ENCODE measurements around the gene UBE2L3.
"Not testable (repeated sequence)": the region's sequence is repeated elsewhere in the genome, so short reads cannot be mapped to it uniquely, and the experiment has no call there.

The UBE2L3 gene
- total RNA-seq = 41.3 to 139 (median 82.1) reads per million in 3 experiments

- peak; percentile 81 for DNase-seq
Observed at GRCh38 chr22:21567456-21568346, at the start of gene UBE2L3. UBE2L3 (plus strand) TSS chr22:21567714; CDS start chr22:21567745, 31 bp downstream.

GRCh38 chr22:21526705-21527500 lies 40.6 kb upstream of the UBE2L3 start:
- DNase-seq = not testable (repeated sequence)

DNA sequence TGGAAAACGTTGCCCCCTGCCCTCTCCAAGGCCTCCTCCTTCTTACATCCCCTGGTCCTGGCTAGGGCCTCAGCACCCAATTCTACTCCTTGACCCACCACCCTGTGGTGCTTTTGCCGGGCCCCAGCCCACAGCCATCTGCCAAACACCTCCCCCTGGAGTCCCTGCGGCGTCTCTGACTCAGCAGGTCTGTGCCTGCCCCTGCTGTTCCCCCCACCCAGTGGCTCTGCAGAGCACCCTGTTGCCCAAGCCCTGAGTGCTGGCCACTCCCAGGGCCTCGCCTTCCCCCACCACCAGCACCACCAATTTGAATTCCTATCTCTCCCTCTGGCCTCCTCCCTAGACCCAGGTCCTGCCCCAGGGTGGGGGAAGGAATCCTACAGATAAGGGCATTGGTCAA lies 36.0 kb upstream of the UBE2L3 start:
- not testable (repeated sequence) for DNase-seq

GRCh38 chr22:21532863-21533648 lies 34.5 kb upstream of the UBE2L3 start:
- DNase-seq = not testable (repeated sequence)

DNA sequence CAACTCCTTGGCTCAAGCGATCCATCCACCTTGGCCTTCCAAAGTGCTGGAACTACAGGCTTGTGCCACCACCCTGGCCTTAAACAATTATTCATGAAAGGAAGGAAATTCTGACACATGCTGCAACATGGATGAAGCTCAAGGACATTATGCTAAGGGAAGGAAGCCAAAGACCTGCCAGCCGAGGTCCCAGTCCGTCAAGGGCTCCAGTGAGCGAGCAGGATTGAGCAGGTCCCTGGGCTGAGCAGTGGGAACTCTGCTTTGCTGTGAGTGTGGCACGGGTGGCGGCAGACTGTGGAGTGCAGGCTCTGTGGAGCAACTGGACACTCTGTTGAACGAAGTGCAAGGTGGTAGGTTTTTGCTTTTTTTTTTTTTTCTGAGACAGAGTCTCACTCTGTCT lies 27.7 kb upstream of the UBE2L3 start:
- not testable (repeated sequence) for DNase-seq

- not testable (repeated sequence) for DNase-seq
Observed at GRCh38 chr22:21544432-21545322, 22.8 kb upstream of the UBE2L3 start.

- DNase-seq = not testable (repeated sequence)
Observed at GRCh38 chr22:21549558-21549957, 18.0 kb upstream of the UBE2L3 start.

- not testable (repeated sequence) for DNase-seq
Observed at GRCh38 chr22:21550008-21550677, 17.4 kb upstream of the UBE2L3 start.

GRCh38 chr22:21550678-21551047 lies 16.9 kb upstream of the UBE2L3 start:
- DNase-seq = not testable (repeated sequence)

GRCh38 chr22:21551361-21551760 lies 16.2 kb upstream of the UBE2L3 start, which contains the start of gene RIMBP3C:
RIMBP3C (minus strand) TSS chr22:21551461; CDS start chr22:21550976, 485 bp downstream.
- DNase-seq = not testable (repeated sequence)

DNA sequence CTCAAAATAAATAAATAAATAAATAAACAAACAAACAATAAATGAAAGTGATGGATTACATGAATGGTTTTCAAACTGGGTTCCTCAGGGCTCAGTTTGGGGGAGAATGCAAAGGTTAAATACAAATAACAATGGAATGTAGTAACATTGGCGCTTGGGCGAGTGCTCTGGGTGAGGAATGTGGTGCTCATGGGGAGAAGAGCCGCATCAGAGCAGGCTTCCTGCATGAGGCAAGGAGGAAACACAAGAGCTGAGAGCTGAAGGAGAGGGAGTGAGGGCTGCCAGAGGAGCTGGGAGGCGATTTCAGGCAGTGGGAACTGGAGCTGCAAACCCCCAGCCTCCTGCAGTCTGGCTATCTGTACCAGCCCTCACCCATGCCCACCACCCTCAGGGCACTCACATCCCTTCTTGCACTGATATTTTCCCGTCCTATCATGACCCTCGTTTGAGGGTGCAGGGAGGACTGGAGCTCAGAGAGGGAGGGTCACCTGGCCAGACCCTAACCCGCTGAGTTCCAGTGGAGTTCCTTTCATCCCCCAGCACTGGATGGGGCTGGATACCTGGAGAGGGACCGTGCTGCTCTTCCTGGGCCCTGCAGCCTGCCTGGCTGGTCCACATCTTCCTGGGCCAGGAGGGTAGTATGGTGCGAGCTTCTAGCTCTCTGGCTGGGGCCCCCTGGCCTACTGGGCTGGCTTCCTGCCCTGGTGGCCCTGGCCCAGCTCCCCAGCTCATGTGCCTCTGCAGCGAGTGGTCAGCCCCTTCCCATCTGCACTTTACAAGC lies 8.0 kb upstream of the UBE2L3 start:
- DNase-seq = not testable (repeated sequence)

- DNase-seq = not testable (repeated sequence)
Observed at GRCh38 chr22:21560657-21561056, 6.9 kb upstream of the UBE2L3 start.

- DNase-seq = no peak
Observed at GRCh38 chr22:21563912-21564311, 3.6 kb upstream of the UBE2L3 start.

GRCh38 chr22:21564411-21564810 lies 3.1 kb upstream of the UBE2L3 start:
- DNase-seq = no peak

- peak; percentile 41 for DNase-seq
Observed at GRCh38 chr22:21568347-21569075, 997 bp downstream of the UBE2L3 start.

DNA sequence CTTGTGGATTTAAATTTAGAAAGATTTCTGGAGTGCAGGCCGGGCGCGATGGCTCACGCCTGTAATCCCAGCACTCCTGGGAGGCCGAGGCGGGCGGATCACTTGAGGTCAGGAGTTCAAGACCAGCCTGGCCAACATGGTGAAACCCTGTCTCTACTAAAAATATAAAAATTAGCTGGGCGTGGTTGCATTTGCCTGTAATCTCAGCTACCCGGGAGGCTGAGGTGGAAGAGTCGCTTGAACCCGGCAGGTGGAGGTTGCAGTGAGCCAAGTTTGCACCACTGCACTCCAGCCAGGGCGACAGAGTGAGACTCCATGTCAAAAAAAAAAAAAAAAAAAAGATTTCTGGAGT lies 1.5 kb downstream of the UBE2L3 start:
- not testable (repeated sequence) for DNase-seq

DNA sequence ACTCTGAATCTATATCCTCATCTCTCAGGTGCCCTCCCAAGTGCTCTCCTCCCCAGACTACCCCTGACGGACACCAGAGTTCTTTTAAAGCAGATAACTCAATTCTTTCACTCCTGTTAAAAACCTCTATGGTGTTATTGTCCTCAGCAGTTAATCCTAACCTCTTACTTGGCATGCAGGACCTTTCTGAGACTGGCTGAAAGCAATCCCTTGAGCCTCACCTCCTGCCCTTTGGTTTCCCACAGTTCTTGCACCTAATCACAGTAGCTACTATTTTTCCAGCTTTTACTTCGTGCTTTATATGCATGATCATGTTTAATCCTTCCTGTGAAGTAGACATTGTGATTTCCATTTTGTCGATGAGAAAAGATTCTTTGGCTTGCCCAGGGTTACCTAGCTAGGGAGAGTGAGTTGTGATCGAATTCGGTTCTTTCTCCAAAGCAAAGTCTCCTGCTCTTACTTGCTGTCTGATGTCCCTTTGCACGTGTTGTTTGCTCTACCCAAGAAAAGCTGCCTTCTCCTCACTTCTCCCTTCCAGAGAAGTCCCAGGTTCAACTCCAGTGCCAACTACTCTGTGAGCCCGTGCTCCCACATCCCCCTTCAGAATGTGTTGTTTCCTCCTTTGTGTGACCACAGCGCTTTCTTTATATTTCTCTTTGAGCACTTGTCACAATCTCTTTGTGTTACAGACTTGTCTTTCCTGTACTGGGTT lies 2.1 kb downstream of the UBE2L3 start:
- DNase-seq = no peak

GRCh38 chr22:21570398-21570797 lies 2.9 kb downstream of the UBE2L3 start:
- DNase-seq = no peak

- DNase-seq = no peak
Observed at GRCh38 chr22:21571679-21572078, 4.2 kb downstream of the UBE2L3 start.

All from central memory CD4-positive, alpha-beta T cell (primary cell).